ENCODE results near the gene SORCS2. TPM values are rescaled to one million over a fixed set of nuclear protein-coding genes. Genes with fewer than 3 reads are reported as not detected.

Gene SORCS2
- total RNA-seq, 1 donor from 2014 or later: 5.2 TPM

- Mint-ChIP-seq H3K4me1 (peaks cover 54% of the 10 kb centered on the region), H3K27me3 (ENCODE audit: insufficient read depth, low read depth) (peaks cover 9% of the 10 kb centered on the region), H3K36me3 (no peaks in the 10 kb centered on the region), H3K27ac (peak overlapping the region; percentile 78), H3K4me3 (no peak overlapping the region), H3K9me3 (no peaks in the 10 kb centered on the region)
- DNase-seq (ENCODE audit: low spot score): no peak
- TF ChIP-seq CTCF (IDR thresholded peaks at IDR 0.05) (no peak), EZH2phosphoT487 (IDR thresholded peaks at IDR 0.05) (no peak), EZH2 (IDR thresholded peaks at IDR 0.05) (no peak)
- no peak overlapping the region for H3K4me3 ChIP-seq
- no peaks in the 10 kb centered on the region for H3K79me2 ChIP-seq (ENCODE audit: low read depth)
- H3K27me3 ChIP-seq: no peaks in the 10 kb centered on the region
- no peaks in the 10 kb centered on the region for H3K36me3 ChIP-seq
- no peaks in the 10 kb centered on the region for H3K9me3 ChIP-seq (ENCODE audit: low read depth)
- no peak overlapping the region for H3K9ac ChIP-seq
- H3K27ac ChIP-seq: no peak overlapping the region
- H3K4me1 ChIP-seq: peaks cover 14% of the 10 kb centered on the region
- H4K20me1 ChIP-seq (ENCODE audit: low read depth): no peaks in the 10 kb centered on the region
- peak overlapping the region; percentile 24 for H2AFZ ChIP-seq (replicated peaks)
- no peak overlapping the region for H3K4me2 ChIP-seq
- no peaks in the 10 kb centered on the region for H3F3A ChIP-seq (ENCODE audit: low read depth)
These were observed 311.4 kb downstream of the SORCS2 start for GRCh38 chr4:7503559-7504249.

GRCh38 chr4:7505116-7505900, 313.0 kb downstream of the SORCS2 start:
- Histone ChIP-seq H3K4me3 (no peak overlapping the region), H3K27ac (no peak overlapping the region)
- H3K27me3 Mint-ChIP-seq (ENCODE audit: insufficient read depth, low read depth): peaks cover 3% of the 10 kb centered on the region

GRCh38 chr4:7506119-7506518, 313.8 kb downstream of the SORCS2 start:
- Histone ChIP-seq H3K9me3 (ENCODE audit: low read depth) (no peaks in the 10 kb centered on the region), H3K27ac (no peak overlapping the region), H3K9ac (no peak overlapping the region), H3K4me3 (no peak overlapping the region), H2AFZ (replicated peaks) (no peak overlapping the region), H3K4me2 (no peak overlapping the region), H3K36me3 (no peaks in the 10 kb centered on the region), H3K79me2 (ENCODE audit: low read depth) (no peaks in the 10 kb centered on the region), H4K20me1 (ENCODE audit: low read depth) (no peaks in the 10 kb centered on the region), H3F3A (ENCODE audit: low read depth) (no peaks in the 10 kb centered on the region), H3K27me3 (no peaks in the 10 kb centered on the region), H3K4me1 (peaks cover 19% of the 10 kb centered on the region)
- H3K27ac Mint-ChIP-seq: peak overlapping the region; percentile 91
- H3K9me3 Mint-ChIP-seq: no peaks in the 10 kb centered on the region
- H3K36me3 Mint-ChIP-seq: no peaks in the 10 kb centered on the region
- TF ChIP-seq EZH2phosphoT487 (IDR thresholded peaks at IDR 0.05) (no peak), CTCF (IDR thresholded peaks at IDR 0.05) (no peak), EZH2 (IDR thresholded peaks at IDR 0.05) (no peak)
- peaks cover 3% of the 10 kb centered on the region for H3K27me3 Mint-ChIP-seq (ENCODE audit: insufficient read depth, low read depth)
- H3K4me1 Mint-ChIP-seq: peaks cover 65% of the 10 kb centered on the region
- H3K4me3 Mint-ChIP-seq: no peak overlapping the region
- no peak for DNase-seq (ENCODE audit: low spot score)

More at GRCh38 chr4:7505116-7505900, 313.0 kb downstream of the SORCS2 start:
- Histone ChIP-seq H3K9ac (no peak overlapping the region), H3K4me1 (peaks cover 14% of the 10 kb centered on the region), H3F3A (ENCODE audit: low read depth) (no peaks in the 10 kb centered on the region), H3K27me3 (no peaks in the 10 kb centered on the region), H4K20me1 (ENCODE audit: low read depth) (no peaks in the 10 kb centered on the region), H3K9me3 (ENCODE audit: low read depth) (no peaks in the 10 kb centered on the region), H3K79me2 (ENCODE audit: low read depth) (no peaks in the 10 kb centered on the region), H3K36me3 (no peaks in the 10 kb centered on the region), H2AFZ (replicated peaks) (no peak overlapping the region), H3K4me2 (no peak overlapping the region)
- Mint-ChIP-seq H3K4me1 (peaks cover 60% of the 10 kb centered on the region), H3K9me3 (no peaks in the 10 kb centered on the region), H3K4me3 (no peak overlapping the region), H3K36me3 (no peaks in the 10 kb centered on the region), H3K27ac (peak overlapping the region; percentile 91)
- no peak for TF ChIP-seq EZH2 (IDR thresholded peaks at IDR 0.05)
- no peak for TF ChIP-seq CTCF (IDR thresholded peaks at IDR 0.05)
- TF ChIP-seq EZH2phosphoT487 (IDR thresholded peaks at IDR 0.05): no peak
- DNase-seq (ENCODE audit: low spot score): no peak

All from neural progenitor cell (in vitro differentiated cells).